Activated naive CD4-positive, alpha-beta T cell treated with anti-CD3 and anti-CD28 coated beads, Interleukin-2, amount 10 ng/mL, durations not matched to agents 7 days and 5 days (primary cell): ENCODE data around the gene HCRTR2.
"Not testable (repeated sequence)": the region's sequence is repeated elsewhere in the genome, so short reads cannot be mapped to it uniquely, and the experiment has no call there.

Experiments used
- CTCF ChIA-PET: fragments of 350-600 bp; sonication (Branson Sonifier 250); formaldehyde crosslinking; loops from one replicate; lab custom pipeline; 2021; ENCODE audit warnings: antibody characterized with exemption; lab: Charles Lee
- DNase-seq: peaks from one replicate; pipeline ENCODE4 v3.0.0-alpha.2; 2020
- H3K27ac Mint-ChIP-seq: one replicate; pipeline ENCODE4 v1.8.0; 2021; ENCODE audit warnings: mild to moderate bottlenecking, moderate library complexity, mixed read lengths
- H3K27me3 Mint-ChIP-seq: one replicate; pipeline ENCODE4 v1.8.0; 2021; ENCODE audit warnings: mild to moderate bottlenecking, mixed read lengths
- H3K36me3 Mint-ChIP-seq: one replicate; pipeline ENCODE4 v1.8.0; 2021; ENCODE audit warnings: mixed read lengths
- H3K4me1 Mint-ChIP-seq: one replicate; pipeline ENCODE4 v1.8.0; 2021; ENCODE audit warnings: mixed read lengths
- H3K4me3 Mint-ChIP-seq: one replicate; pipeline ENCODE4 v1.8.0; 2021; ENCODE audit warnings: mild to moderate bottlenecking, moderate library complexity, mixed read lengths
- H3K9me3 Mint-ChIP-seq: one replicate; pipeline ENCODE4 v1.8.0; 2021; ENCODE audit warnings: mixed read lengths

HCRTR2 gene

GRCh38 chr6:55182016-55182650, 7.8 kb downstream of the HCRTR2 start:
- H3K36me3 Mint-ChIP-seq: no peaks in the 10 kb centered on the region
- CTCF ChIA-PET: no interaction called here
- no peak overlapping the region for H3K27ac Mint-ChIP-seq
- H3K27me3 Mint-ChIP-seq: no peaks in the 10 kb centered on the region
- H3K4me1 Mint-ChIP-seq: no peaks in the 10 kb centered on the region
- peaks cover 2% of the 10 kb centered on the region for H3K9me3 Mint-ChIP-seq
- H3K4me3 Mint-ChIP-seq: no peak overlapping the region
- no peak for DNase-seq

DNA sequence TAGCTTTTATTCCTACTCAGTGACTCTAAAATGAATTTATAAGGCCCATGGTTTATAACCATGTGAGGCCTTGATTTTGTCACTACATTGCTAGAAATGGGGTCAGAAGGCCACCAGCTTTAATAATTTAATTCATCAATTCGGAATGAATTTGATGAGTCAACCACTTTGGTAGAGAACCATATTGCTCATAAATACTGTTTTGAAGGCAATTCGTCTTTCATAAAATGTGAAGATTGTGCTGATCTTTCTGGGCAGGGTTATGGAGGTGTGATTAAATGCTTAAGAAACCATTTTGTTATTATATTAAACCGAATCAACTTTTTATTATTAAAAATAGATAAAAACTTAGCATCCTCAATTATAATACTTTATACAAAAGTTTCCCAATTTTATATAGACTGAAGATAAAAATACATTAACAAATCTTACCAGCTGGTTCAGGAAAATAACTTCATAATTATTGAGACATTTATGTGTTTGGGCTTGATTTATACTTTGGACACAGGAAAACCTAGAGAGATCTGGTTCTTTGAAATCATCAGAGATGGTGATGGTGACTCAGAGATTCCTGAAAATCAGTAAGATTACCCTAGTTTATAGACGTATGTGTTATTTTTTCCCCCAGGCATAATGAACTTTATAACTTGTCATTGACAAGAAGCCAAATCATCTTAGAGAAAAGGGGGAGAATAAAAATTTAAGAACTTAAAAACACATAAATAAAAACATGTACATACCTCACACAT, 10.6 kb downstream of the HCRTR2 start:
- no peak for DNase-seq
- Mint-ChIP-seq H3K4me1 (no peaks in the 10 kb centered on the region), H3K27me3 (no peaks in the 10 kb centered on the region), H3K4me3 (no peak overlapping the region), H3K27ac (no peak overlapping the region), H3K36me3 (no peaks in the 10 kb centered on the region), H3K9me3 (peaks cover 4% of the 10 kb centered on the region)
- CTCF ChIA-PET: no interaction called here

GRCh38 chr6:55198715-55199114, 24.4 kb downstream of the HCRTR2 start:
- no peak for DNase-seq
- no peaks in the 10 kb centered on the region for H3K36me3 Mint-ChIP-seq
- H3K4me3 Mint-ChIP-seq: no peak overlapping the region
- CTCF ChIA-PET: no interaction called here
- H3K4me1 Mint-ChIP-seq: no peaks in the 10 kb centered on the region
- H3K9me3 Mint-ChIP-seq: no peaks in the 10 kb centered on the region
- no peak overlapping the region for H3K27ac Mint-ChIP-seq
- H3K27me3 Mint-ChIP-seq: no peaks in the 10 kb centered on the region

- no peak overlapping the region for H3K27ac Mint-ChIP-seq
- H3K4me3 Mint-ChIP-seq: no peak overlapping the region
- no peaks in the 10 kb centered on the region for H3K36me3 Mint-ChIP-seq
- no peaks in the 10 kb centered on the region for H3K4me1 Mint-ChIP-seq
- DNase-seq: no peak
- H3K9me3 Mint-ChIP-seq: peaks cover under 1% of the 10 kb centered on the region
- CTCF ChIA-PET: no interaction called here
- H3K27me3 Mint-ChIP-seq: no peaks in the 10 kb centered on the region
These were observed 24.9 kb downstream of the HCRTR2 start for GRCh38 chr6:55199239-55199638.

- Mint-ChIP-seq H3K4me1 (no peaks in the 10 kb centered on the region), H3K9me3 (peaks cover 2% of the 10 kb centered on the region), H3K36me3 (no peaks in the 10 kb centered on the region), H3K27me3 (no peaks in the 10 kb centered on the region), H3K27ac (no peak overlapping the region), H3K4me3 (no peak overlapping the region)
- DNase-seq: no peak
- CTCF ChIA-PET: no interaction called here
These were observed 34.5 kb downstream of the HCRTR2 start for GRCh38 chr6:55208478-55209458.

DNA sequence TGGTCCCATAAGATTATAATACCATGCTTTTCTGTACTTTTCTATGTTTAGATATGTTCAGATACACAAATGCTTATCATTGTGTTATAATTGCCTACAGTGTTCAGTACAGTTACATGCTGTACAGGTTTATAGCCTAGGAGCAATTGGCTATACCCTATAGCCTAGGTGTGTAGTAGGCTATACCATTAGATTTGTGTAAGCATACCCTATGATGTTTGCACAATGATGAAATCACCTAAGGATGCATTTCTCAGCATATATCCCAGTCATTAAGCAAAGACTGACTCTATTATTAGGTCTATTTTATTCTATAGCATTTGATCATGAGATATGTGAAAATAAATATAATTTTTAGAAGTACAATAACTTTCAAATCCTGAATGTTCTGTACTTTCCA, 36.6 kb downstream of the HCRTR2 start:
- Mint-ChIP-seq H3K27me3 (no peaks in the 10 kb centered on the region), H3K9me3 (peaks cover 2% of the 10 kb centered on the region), H3K27ac (no peak overlapping the region), H3K4me1 (no peaks in the 10 kb centered on the region), H3K36me3 (no peaks in the 10 kb centered on the region), H3K4me3 (no peak overlapping the region)
- CTCF ChIA-PET: no interaction called here
- DNase-seq: no peak

DNA sequence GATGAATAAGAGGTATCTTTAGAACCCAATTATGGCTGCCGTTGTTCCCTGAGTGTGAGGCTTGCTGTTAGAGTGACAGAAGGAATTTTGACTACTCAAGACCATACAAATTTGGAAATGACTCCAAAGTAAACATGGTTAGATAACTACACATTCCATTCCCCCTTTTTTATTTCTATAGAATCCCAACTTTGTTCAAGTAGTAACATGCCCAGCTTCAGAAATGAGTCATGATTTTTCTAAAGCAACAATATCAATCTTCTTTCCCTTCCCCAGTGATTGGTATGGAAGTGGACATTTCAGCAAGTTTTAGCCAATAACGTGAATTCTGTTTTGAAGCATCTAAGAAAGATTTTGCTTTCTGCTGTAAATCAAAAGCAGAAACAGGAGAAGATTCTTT, 37.8 kb downstream of the HCRTR2 start:
- Mint-ChIP-seq H3K36me3 (no peaks in the 10 kb centered on the region), H3K9me3 (peaks cover 2% of the 10 kb centered on the region), H3K27ac (no peak overlapping the region), H3K4me3 (no peak overlapping the region), H3K4me1 (no peaks in the 10 kb centered on the region), H3K27me3 (no peaks in the 10 kb centered on the region)
- CTCF ChIA-PET: no interaction called here
- DNase-seq: no peak

- Mint-ChIP-seq H3K27me3 (no peaks in the 10 kb centered on the region), H3K27ac (no peak overlapping the region), H3K9me3 (peaks cover 7% of the 10 kb centered on the region), H3K4me3 (no peak overlapping the region), H3K36me3 (no peaks in the 10 kb centered on the region), H3K4me1 (no peaks in the 10 kb centered on the region)
- CTCF ChIA-PET: no interaction called here
- DNase-seq: no peak
These were observed 46.6 kb downstream of the HCRTR2 start for GRCh38 chr6:55220961-55221360.

GRCh38 chr6:55227862-55228261, 53.5 kb downstream of the HCRTR2 start:
- no peak for DNase-seq
- CTCF ChIA-PET: no interaction called here
- H3K36me3 Mint-ChIP-seq: no peaks in the 10 kb centered on the region
- H3K4me1 Mint-ChIP-seq: no peaks in the 10 kb centered on the region
- H3K4me3 Mint-ChIP-seq: no peak overlapping the region
- H3K27me3 Mint-ChIP-seq: no peaks in the 10 kb centered on the region
- no peak overlapping the region for H3K27ac Mint-ChIP-seq
- H3K9me3 Mint-ChIP-seq: peaks cover 2% of the 10 kb centered on the region

DNA sequence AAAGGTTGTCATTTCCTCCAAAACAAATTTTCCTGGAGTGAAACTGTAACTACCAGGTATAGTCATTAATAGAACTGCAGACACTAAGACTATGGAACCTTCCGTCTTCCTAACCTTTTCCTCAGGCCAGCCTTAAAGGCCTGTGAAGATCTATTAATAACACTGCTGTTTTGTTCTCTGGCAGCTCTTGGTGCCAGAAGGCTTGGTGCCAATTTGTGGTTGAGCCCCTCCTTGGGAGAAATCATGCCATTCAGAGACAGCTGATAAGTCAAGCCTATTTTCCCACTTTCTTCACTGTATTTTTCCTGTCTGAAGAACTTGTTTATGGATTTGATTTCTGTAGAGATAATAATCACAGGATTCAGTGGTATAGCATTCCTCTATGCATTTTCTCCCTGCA, 64.8 kb downstream of the HCRTR2 start:
- Mint-ChIP-seq H3K4me3 (no peak overlapping the region), H3K4me1 (no peaks in the 10 kb centered on the region), H3K27me3 (no peaks in the 10 kb centered on the region), H3K27ac (no peak overlapping the region), H3K9me3 (peaks cover 2% of the 10 kb centered on the region), H3K36me3 (no peaks in the 10 kb centered on the region)
- DNase-seq: no peak
- CTCF ChIA-PET: no interaction called here

DNA sequence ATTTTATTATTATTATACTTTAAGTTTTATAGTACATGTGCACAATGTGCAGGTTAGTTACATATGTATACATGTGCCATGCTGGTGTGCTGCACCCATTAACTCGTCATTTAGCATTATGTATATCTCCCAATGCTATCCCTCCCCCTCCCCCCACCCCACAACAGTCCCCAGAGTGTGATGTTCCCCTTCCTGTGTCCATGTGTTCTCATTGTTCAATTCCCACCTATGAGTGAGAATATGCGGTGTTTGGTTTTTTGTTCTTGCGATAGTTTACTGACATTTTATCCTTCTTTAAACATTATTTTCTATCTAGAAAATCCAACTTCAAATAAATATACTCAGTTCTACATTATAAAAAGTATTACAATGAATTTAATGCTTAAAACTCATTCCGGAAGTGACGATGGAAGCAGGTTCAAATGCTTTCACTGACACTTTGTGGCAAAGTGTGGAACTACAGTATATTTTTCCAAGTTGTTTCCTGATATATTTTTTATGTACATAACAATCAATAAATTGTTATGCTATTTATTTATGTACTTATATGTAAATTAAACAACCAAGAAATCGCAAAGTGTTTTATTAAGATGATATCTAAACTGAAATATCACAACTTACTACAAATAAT, 66.8 kb downstream of the HCRTR2 start:
- DNase-seq, H3K9me3 Mint-ChIP-seq, CTCF ChIA-PET, H3K36me3 Mint-ChIP-seq, H3K4me1 Mint-ChIP-seq, H3K27ac Mint-ChIP-seq, H3K27me3 Mint-ChIP-seq, H3K4me3 Mint-ChIP-seq: not testable (repeated sequence)

DNA sequence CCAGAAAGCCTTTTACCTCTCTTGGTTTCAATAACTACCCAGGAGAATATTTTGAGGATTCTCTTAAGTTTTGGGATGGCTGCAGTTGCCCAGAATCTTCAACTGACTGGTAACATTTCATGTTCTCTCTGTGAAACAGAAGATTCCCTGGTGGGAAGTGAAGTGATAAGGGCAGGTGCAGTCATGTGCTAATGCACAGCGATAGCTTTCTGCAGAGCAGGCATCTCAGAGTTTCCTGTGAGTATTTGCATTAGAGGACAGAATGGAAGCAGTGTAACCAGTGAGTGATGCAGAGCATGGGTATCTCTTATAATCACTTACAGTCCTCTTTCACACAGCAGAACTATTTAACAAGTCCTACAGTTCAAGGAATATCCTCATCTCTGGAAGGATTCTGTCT, 76.1 kb downstream of the HCRTR2 start:
- DNase-seq: no peak
- Mint-ChIP-seq H3K27ac (no peak overlapping the region), H3K4me3 (no peak overlapping the region), H3K36me3 (no peaks in the 10 kb centered on the region), H3K4me1 (no peaks in the 10 kb centered on the region), H3K9me3 (no peaks in the 10 kb centered on the region), H3K27me3 (no peaks in the 10 kb centered on the region)
- CTCF ChIA-PET: interaction anchor here (0.9 kb wide), 1 partner anchor 37 kb away, joined by 3 read pairs; no protein-coding TSS in a partner anchor

- no peaks in the 10 kb centered on the region for H3K36me3 Mint-ChIP-seq
- CTCF ChIA-PET: no interaction called here
- H3K27me3 Mint-ChIP-seq: no peaks in the 10 kb centered on the region
- no peaks in the 10 kb centered on the region for H3K4me1 Mint-ChIP-seq
- H3K27ac Mint-ChIP-seq: no peak overlapping the region
- DNase-seq: no peak
- H3K4me3 Mint-ChIP-seq: no peak overlapping the region
- H3K9me3 Mint-ChIP-seq: no peaks in the 10 kb centered on the region
These were observed 80.8 kb downstream of the HCRTR2 start for GRCh38 chr6:55255113-55255512.

DNA sequence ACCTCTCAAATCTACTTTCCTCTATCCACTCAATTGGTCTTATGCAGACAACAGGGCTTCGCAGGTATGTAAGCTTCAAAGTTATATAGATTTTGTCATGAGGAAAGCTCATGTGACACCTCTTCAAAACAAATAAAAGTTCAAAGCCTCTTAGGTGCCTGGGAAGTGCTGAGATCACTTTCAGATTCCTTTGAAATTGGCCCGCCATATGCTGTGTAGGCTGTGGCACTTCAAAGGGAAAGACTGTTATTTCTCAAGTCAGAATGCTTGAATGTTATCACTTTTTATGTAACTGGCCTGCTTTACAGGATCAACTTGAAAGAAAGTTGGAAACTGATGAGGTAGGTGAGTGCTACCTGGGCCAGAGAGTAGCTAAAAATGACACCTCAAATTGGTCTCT, 85.9 kb downstream of the HCRTR2 start:
- CTCF ChIA-PET: no interaction called here
- no peak overlapping the region for H3K27ac Mint-ChIP-seq

More for the DNA sequence above, 85.9 kb downstream of the HCRTR2 start:
- Mint-ChIP-seq H3K36me3 (no peaks in the 10 kb centered on the region), H3K4me1 (no peaks in the 10 kb centered on the region), H3K4me3 (no peak overlapping the region), H3K9me3 (peaks cover 2% of the 10 kb centered on the region), H3K27me3 (no peaks in the 10 kb centered on the region)
- DNase-seq: no peak
